IPS DF 6.9 (cell line): ENCODE data around the gene KCNJ14.

Experiments used
- DNase-seq: peaks from one replicate; pipeline ENCODE4 v3.0.0-alpha.2; 2013; ENCODE audit warnings: low read depth, low spot score
- H3K27ac ChIP-seq: one replicate; pipeline ENCODE4 v1.5.1; 2013; ENCODE audit warnings: low read length, control low read depth
- H3K27me3 ChIP-seq: 2 replicates; pipeline ENCODE4 v1.6.1; 2013; ENCODE audit warnings: mild to moderate bottlenecking, low read length; ENCODE audit not compliant: control insufficient read depth, insufficient read depth
- H3K36me3 ChIP-seq: 2 replicates; pipeline ENCODE4 v1.6.1; 2013; ENCODE audit warnings: low read length; ENCODE audit not compliant: control insufficient read depth, insufficient read depth
- H3K4me1 ChIP-seq: 2 replicates; pipeline ENCODE4 v1.6.1; 2013; ENCODE audit warnings: low read length; ENCODE audit not compliant: control insufficient read depth, insufficient read depth
- H3K4me3 ChIP-seq: 2 replicates; pipeline ENCODE4 v1.5.1; 2013; ENCODE audit warnings: mild to moderate bottlenecking, low read length
- H3K9me3 ChIP-seq: 2 replicates; pipeline ENCODE4 v1.6.1; 2013; ENCODE audit warnings: low read length, inconsistent platforms; ENCODE audit not compliant: control insufficient read depth, insufficient read depth
- WGBS: extraction: QIAGEN DNeasy Blood & Tissue Kit; methylation state at CpG from one replicate; pipeline ENCODE4 v1.1.7; 2013; ENCODE audit warnings: mixed read lengths, missing lambda C conversion rate; ENCODE audit not compliant: insufficient read length, insufficient coverage; 5-methylcytosine and 5-hydroxymethylcytosine counted together

KCNJ14 gene

DNA sequence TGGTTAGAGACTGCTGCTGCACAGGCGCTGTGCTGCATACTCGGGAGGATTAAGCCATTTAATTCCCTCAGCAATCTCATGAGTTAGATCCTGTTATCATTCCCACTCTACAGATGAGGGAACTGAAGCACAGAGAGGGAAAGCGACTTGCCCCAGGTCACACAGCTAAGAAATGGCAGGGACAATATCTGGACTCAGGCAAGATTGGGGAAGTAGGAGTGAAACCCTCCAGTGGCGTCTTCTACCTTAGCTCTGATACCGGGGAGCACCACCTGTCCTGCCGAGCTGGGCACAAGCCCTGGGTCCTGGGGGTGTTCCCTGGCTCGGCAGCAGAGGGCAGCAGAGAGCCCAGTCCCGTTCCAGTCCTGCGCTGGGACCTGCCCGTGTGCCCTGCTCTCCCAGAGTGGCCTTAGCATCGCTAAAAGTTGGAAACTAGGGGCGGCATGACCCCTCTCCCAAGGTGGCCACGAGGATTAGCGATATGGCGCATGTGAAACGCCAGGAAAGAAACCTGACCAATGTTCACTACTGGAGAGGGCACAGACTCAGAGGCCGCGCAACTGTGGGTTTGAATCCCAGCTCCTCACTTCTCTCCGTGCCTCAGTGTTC is 34.3 kb downstream of the KCNJ14 start:
- Histone ChIP-seq H3K4me3 (no peak overlapping the region), H3K27me3 (no peaks in the 10 kb centered on the region), H3K9me3 (no peaks in the 10 kb centered on the region), H3K27ac (no peak overlapping the region), H3K4me1 (peaks cover 3% of the 10 kb centered on the region; the same call in 1 of the 2 replicates), H3K36me3 (no peaks in the 10 kb centered on the region)
- WGBS: no CpG with 5 or more reads among the region's 19 CpGs
- DNase-seq: no peak

DNA sequence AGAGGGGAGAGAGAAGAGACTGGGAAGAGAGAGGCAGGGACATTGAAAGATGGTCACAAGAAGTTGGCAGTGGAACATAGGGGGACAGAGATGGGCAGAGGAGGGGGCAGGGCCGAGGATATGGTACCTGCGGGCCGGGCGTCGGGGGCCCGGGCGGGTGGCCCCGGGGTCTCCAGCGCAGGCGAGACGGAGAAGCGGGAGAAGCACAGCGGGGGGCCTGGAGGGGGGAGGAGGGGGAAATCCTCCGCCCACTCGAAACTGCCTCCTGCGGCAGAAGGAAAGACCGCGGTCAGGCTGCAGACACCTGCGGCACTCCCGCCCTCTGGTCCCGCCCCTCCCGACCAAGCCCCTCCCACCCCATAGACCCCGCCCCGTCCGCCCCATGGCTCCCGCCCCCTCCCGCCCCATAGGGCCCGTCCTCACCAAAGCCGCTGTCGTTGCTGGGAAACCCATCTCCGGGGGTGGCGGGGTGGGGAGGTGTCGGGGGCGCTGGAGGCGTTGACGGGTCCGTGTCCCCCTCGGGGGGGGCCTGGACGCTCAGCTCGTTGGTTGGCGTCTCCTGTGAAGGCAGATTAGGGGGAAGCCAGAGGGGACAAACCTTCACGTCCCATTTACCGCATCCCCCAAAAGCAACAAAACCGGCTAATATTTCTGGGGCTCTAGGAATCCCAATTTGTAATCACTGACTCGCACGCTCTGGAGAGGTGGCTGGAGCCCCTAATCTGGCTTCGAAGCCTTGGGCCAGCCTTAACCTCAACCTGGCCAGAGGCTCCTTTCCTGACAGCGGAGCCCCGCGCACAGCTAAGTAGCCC is 35.8 kb downstream of the KCNJ14 start:
- peak overlapping the region; percentile 22; the same call in 1 of the 2 replicates for H3K4me3 ChIP-seq
- no peaks in the 10 kb centered on the region for H3K36me3 ChIP-seq
- H3K4me1 ChIP-seq: peaks cover 3% of the 10 kb centered on the region; the same call in 1 of the 2 replicates
- no CpG with 5 or more reads among the region's 50 CpGs for WGBS
- no peaks in the 10 kb centered on the region for H3K27me3 ChIP-seq
- no peaks in the 10 kb centered on the region for H3K9me3 ChIP-seq
- H3K27ac ChIP-seq: no peak overlapping the region
- DNase-seq: no peak

DNA sequence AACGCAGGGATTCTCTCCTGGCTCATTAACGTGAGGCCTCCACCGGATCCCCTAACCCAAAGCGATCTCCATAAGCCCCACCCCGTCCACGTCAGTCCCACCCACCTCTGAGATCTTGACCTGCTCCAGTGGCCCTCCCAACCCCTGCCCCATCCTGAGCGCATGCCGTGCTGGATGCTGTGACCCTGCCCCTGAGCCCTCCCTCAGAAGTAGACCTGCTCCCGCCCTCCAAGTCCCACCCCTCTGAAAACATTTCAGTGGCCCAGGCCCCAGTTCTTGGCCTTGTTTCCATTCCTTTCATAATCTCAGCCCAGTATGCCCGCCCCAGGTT is 36.4 kb downstream of the KCNJ14 start:
- DNase-seq: peak; percentile 88
- no peaks in the 10 kb centered on the region for H3K9me3 ChIP-seq
- H3K4me3 ChIP-seq: peak overlapping the region; percentile 22; the same call in 1 of the 2 replicates
- no CpG with 5 or more reads among the region's 10 CpGs for WGBS
- H3K27ac ChIP-seq: no peak overlapping the region
- no peaks in the 10 kb centered on the region for H3K27me3 ChIP-seq
- H3K36me3 ChIP-seq: no peaks in the 10 kb centered on the region
- peaks cover 3% of the 10 kb centered on the region; the same call in 1 of the 2 replicates for H3K4me1 ChIP-seq

DNA sequence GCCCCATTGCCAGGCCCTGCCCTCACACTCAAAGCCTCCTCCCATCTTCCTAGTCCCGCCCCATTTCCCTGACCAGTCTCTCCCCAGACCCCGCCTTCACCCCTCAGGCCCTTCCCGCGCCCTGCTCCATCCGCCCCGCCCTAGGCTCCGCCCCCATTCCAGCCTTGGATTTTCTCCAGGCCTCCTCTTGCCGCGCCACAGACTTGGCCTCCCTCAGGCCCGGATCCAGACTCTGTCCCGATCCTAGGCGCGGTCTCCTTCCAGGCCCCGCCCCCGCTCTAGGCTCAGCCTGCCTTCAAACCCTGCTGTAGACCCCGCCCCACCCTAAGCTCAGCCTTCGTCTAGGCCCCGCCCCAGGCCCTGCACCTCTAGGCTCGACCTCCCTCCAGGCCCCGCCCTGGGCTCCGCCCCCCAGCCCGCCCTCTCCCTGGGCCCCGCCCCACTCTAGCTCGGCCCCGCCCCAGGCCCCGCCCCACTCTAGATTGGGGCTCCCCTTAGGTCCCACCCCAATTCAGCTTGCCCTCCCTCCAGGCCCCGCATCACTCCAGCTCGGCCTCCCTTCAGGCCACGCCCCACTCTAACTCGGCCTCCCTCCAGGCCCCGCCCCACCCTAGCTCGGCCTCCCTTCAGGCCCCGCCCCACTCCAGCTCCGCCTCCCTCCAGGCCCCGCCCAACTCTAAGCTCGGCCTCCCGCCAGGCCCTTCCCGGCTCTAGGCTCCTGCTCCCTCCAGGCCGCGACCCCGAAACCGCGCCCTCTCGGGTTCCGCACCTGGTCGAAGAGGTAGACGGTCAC is 37.7 kb downstream of the KCNJ14 start:
- H3K4me1 ChIP-seq: peaks cover 3% of the 10 kb centered on the region; the same call in 1 of the 2 replicates
- no peaks in the 10 kb centered on the region for H3K9me3 ChIP-seq
- H3K36me3 ChIP-seq: no peaks in the 10 kb centered on the region; the same call in 1 of the 2 replicates
- H3K27me3 ChIP-seq: no peaks in the 10 kb centered on the region
- H3K4me3 ChIP-seq: peak overlapping the region; percentile 86
- H3K27ac ChIP-seq: no peak overlapping the region
- no CpG with 5 or more reads among the region's 47 CpGs for WGBS
- DNase-seq: peak; percentile 94

DNA sequence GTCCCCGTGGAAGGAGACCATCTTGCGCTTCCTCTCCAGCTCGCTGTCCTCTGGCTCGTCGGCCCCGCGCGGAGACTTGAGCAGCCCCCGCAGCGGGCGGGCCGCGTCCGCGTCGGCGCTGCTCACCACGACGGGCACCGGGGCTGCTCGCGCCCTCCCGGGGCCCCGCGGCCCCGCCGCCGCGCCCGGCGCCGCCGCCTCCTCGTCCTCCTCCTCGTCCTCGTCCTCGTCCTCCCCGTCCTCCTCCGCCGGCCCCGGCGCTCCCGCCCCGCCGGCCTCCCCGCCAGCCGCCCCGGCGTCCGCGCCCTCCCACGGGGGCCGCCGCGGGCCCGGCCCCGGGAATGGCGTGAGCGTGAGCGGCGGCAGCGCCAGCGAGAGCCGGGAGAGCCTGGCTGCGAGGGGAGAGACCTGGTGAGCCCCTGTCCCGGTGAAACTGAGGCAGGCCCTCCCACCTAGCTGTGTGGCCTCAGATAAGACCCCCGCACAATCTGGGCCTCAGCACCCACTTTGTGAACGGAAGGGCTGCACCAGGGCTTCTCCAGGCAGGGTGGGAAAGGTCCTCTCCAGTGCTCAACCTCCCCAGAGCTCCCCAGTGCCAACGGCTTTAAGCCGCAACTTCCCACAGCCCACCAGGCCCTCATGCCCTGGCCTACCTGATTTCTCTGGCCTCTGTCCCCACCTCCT is 38.5 kb downstream of the KCNJ14 start:
- WGBS: no CpG with 5 or more reads among the region's 70 CpGs
- Histone ChIP-seq H3K27ac (no peak overlapping the region), H3K27me3 (no peaks in the 10 kb centered on the region), H3K36me3 (no peaks in the 10 kb centered on the region; the same call in 1 of the 2 replicates), H3K4me1 (peaks cover 3% of the 10 kb centered on the region; the same call in 1 of the 2 replicates), H3K9me3 (no peaks in the 10 kb centered on the region), H3K4me3 (peak overlapping the region; percentile 86)
- no peak for DNase-seq

DNA sequence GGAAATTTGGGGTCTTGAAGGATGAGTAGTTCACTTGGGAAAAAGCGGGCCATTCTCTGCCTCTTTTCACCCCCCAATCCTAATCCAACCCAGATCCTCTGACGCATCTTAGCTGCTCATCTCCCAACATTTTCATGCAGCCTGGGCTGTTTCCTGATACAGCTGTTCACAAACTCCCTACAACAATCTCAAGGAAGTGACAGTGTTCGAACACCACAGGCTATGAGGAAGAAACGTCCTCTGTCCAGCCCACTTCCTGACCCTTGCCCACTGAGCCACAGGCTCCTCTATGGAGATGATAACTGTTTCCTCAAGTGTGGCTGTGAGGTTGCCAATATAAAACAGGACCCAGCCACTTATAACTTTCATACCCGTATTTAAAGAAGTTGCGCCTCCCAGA is 40.0 kb downstream of the KCNJ14 start:
- H3K36me3 ChIP-seq: no peaks in the 10 kb centered on the region; the same call in 1 of the 2 replicates
- no peak for DNase-seq
- H3K27ac ChIP-seq: no peak overlapping the region
- no peak overlapping the region for H3K4me3 ChIP-seq
- no CpG with 5 or more reads among the region's 6 CpGs for WGBS
- H3K9me3 ChIP-seq: no peaks in the 10 kb centered on the region
- no peaks in the 10 kb centered on the region for H3K27me3 ChIP-seq
- peaks cover 3% of the 10 kb centered on the region; the same call in 1 of the 2 replicates for H3K4me1 ChIP-seq

DNA sequence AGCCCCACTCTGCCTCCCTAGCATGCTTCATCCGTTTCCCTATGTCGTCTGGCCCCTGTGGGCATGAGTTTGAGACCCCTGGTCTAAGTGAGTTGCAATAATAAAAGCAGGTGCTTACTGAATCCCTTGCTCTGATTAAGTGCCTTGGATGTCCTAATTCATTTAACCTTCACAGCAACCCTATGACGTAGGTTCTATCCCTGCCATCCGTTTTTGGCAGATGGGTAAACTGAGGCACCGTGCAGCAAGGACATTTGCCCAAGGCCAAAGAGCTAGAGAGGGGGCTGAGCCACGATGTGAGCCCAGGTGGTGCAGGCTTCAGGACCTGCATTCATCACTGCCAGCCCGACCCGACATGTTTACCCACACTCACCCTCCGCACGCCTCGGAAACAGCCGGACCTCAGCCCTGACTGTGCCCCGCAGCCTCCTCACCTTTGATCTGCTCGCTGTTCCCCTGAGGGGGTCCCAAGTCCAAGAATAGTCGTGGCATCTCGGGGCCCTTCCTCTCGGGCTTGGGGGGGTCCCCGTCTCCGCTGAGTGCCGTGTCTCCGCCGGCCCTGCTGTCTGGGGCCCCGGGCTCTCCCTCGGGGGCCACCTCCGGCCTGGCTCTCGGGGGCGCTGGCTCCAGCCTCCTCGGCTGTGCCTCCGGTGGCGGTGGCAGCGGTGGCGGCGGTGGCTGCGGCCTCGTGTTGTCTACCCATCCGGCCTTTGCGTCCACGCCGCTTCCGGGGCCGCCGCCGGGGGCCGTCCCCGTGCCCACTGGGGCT is 41.8 kb downstream of the KCNJ14 start:
- H3K4me3 ChIP-seq: no peak overlapping the region
- H3K27me3 ChIP-seq: no peaks in the 10 kb centered on the region
- no CpG with 5 or more reads among the region's 45 CpGs for WGBS
- no peak overlapping the region for H3K27ac ChIP-seq
- no peak for DNase-seq
- peaks cover 5% of the 10 kb centered on the region for H3K4me1 ChIP-seq
- H3K36me3 ChIP-seq: no peaks in the 10 kb centered on the region; the same call in 1 of the 2 replicates
- no peaks in the 10 kb centered on the region for H3K9me3 ChIP-seq

DNA sequence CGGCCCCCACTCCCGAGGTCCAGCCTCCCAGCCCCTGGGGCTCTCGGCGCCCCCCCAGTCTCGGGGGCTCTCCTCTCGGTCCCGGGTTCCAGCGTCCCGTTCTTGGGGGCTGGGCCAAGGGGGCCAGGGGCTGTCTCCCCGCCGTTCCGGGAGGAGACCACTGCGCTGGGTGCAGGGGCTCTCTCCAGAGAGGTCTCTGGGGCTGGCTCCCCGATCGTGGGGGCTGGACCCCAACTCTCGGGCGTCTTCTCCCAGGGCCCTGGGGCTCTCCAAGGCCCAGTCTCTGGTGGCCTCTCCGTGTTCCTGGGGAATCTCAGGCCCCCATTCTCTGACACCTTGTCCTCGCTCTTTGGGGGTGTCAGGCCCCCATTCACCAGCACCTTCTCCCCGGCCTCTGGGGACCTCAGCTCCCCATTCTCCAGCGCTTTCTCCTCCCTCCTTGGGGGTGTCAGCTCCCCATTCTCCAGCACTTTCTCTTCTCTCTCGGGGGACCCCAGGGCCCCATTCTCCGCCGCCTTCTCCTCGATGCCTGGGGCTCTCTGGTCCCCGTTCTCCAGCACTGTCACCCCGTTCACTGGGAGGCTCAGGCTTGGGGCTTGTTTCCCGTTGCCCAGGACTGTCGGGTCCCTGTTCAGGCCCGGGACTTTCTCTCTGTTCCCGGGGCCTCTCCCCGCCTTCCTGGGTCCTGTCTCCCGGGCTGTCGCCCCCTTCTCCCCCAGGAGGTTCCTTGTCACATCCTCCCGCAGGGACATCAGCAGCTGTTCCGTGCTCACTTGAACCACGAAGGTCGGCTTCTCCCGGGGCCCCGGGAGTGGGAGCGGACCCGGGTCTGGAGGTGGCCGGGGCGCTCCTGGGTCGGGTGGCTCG is 42.6 kb downstream of the KCNJ14 start:
- no peak overlapping the region for H3K27ac ChIP-seq
- no CpG with 5 or more reads among the region's 46 CpGs for WGBS
- peaks cover 6% of the 10 kb centered on the region for H3K4me1 ChIP-seq
- DNase-seq: no peak
- H3K4me3 ChIP-seq: no peak overlapping the region
- H3K9me3 ChIP-seq: no peaks in the 10 kb centered on the region
- no peaks in the 10 kb centered on the region; the same call in 1 of the 2 replicates for H3K36me3 ChIP-seq
- no peaks in the 10 kb centered on the region for H3K27me3 ChIP-seq
